Right lobe of liver (tissue), 6 donors: ENCODE results near the gene MAML3. TPM values are rescaled to one million over a fixed set of nuclear protein-coding genes. Genes with fewer than 3 reads are reported as not detected.

ENCODE experiments used
- ATAC-seq, 4 donors: fragments of 200-7000 bp; cut with Tn5 transposase; one replicate each; pipeline ENCODE4 v1.9.1; 2020; ENCODE audit warnings: mild to moderate bottlenecking in 4 of 4, moderate library complexity in 4 of 4
- DNase-seq, 3 donors: peaks; one replicate each; pipeline ENCODE4 v3.0.0-alpha.2; 2020
- H3K27ac ChIP-seq, 3 donors: fragments of 200-600 bp; one replicate each; pipeline ENCODE4 v1.8.0; 2022
- H3K27me3 ChIP-seq, 2 donors: fragments of 200-600 bp; one replicate each; pipeline ENCODE4 v1.8.0; 2022
- H3K36me3 ChIP-seq, 4 donors: fragments of 200-600 bp; sonication (generic) in 1 of 4; one replicate each; pipeline versions ENCODE4 v1.5.1 to v1.8.0; 2017 to 2022; ENCODE audit warnings: control low read depth in 1 of 4
- H3K4me1 ChIP-seq, 4 donors: fragments of 200-600 bp; sonication (generic) in 1 of 4; one replicate each; pipeline versions ENCODE4 v1.5.1 to v1.8.0; 2017 to 2022; ENCODE audit warnings: control low read depth in 1 of 4
- H3K4me3 ChIP-seq, 3 donors: fragments of 200-600 bp; one replicate each; pipeline ENCODE4 v1.8.0; 2022
- H3K9me3 ChIP-seq, 4 donors: fragments of 200-600 bp; sonication (generic) in 1 of 4; one replicate each; pipeline versions ENCODE4 v1.5.1 to v1.8.0; 2017 to 2022; ENCODE audit warnings: control low read depth in 1 of 4
- POLR2A ChIP-seq: fragments of 450-650 bp; IDR thresholded peaks from one replicate; pipeline ENCODE4 v1.6.1; 2017; ENCODE audit warnings: antibody characterized with exemption, mild to moderate bottlenecking
- WGBS: methylation state at CpG from one replicate; pipeline ENCODE4 v1.1.6; 2018; ENCODE audit warnings: low coverage, low lambda C conversion rate; ENCODE audit not compliant: insufficient coverage; ENCODE audit errors: missing lambda C conversion rate; 5-methylcytosine and 5-hydroxymethylcytosine counted together
- intact Hi-C, 2 donors: fragments of 100-400 bp; cut with DNase I; formaldehyde crosslinking; loops; one replicate each; pipeline versions ENCODE4 v1.11.2 to v1.14.1; 2022
- total RNA-seq, 6 experiments: library from RNA; depleted of rRNA in 2 of 6; stranded (reverse); fragments of >200 nt in 2 of 6; fragmentation: NEBNext Ultra II Directional in 3 of 6; extraction: Animal tissue kit (Norgen Biotek cat#: 25700) in 3 of 6; gene quantifications; one replicate each; pipeline versions ENCODE4 v1.1.0 to v1.2.4, GENCODE V29; 2016 to 2023
- TF ChIP-seq, protein P1 (sequence below), 4 donors: fragments of 200-600 bp in 3 of 4; fragments of 450-650 bp in 1 of 4; IDR thresholded peaks; one replicate each; pipeline versions ENCODE4 v1.5.1 to v1.8.0; 2016 to 2022; ENCODE audit warnings: antibody characterized with exemption in 4 of 4, mild to moderate bottlenecking in 2 of 4
- donor health status: DM: no; HTN: yes; CAD: no.
- donor health status: DM: no; HTN: no; CAD: no.
- donor health status: DM: no; HTN: no; CAD: no.
- donor health status: DM: no; HTN: yes; CAD: no.
- donor health status: DM: no; HTN: yes; CAD: no.

MAML3 gene
- total RNA-seq, 6 experiments from 2014 or later = 2.6 to 7.8 (median 5.0) TPM

DNA sequence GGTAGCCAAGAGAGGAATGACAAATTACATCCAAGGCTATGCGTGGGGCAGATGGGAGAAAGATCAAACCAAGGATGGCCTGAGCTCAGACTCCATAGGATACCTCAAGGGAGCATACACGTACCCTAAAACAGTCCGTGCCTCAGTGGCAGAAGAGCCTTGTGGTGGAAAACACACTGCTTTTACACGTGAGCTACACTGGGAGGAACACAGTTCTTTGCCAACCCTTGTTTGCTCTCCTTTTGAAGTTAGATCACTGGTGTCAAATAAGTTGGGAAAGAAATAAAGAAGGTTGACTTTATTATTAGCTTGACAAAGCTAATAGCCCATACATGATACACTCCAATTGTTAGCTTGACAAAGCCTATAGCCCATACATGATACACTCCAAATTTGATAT is 346.5 kb downstream of the MAML3 start:
- ATAC-seq (peak; percentile 54 to 76 (median 59)), DNase-seq (no peak)
- intact Hi-C loops = no loop called here
- Histone ChIP-seq H3K4me1 (peaks cover 0 to 10% (median 0%) of the 10 kb centered on the region in 4 donors), H3K9me3 (no peaks in the 10 kb centered on the region), H3K4me3 (no peak overlapping the region), H3K27ac (no peak overlapping the region), H3K27me3 (no peaks in the 10 kb centered on the region), H3K36me3 (no peaks in the 10 kb centered on the region)
- TF ChIP-seq, protein P1, sequence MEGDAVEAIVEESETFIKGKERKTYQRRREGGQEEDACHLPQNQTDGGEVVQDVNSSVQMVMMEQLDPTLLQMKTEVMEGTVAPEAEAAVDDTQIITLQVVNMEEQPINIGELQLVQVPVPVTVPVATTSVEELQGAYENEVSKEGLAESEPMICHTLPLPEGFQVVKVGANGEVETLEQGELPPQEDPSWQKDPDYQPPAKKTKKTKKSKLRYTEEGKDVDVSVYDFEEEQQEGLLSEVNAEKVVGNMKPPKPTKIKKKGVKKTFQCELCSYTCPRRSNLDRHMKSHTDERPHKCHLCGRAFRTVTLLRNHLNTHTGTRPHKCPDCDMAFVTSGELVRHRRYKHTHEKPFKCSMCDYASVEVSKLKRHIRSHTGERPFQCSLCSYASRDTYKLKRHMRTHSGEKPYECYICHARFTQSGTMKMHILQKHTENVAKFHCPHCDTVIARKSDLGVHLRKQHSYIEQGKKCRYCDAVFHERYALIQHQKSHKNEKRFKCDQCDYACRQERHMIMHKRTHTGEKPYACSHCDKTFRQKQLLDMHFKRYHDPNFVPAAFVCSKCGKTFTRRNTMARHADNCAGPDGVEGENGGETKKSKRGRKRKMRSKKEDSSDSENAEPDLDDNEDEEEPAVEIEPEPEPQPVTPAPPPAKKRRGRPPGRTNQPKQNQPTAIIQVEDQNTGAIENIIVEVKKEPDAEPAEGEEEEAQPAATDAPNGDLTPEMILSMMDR (IDR thresholded peaks at IDR 0.05) = no peak
- no peak for TF ChIP-seq POLR2A
- WGBS = 50% methylated on average over 3 of the region's 4 CpGs

DNA sequence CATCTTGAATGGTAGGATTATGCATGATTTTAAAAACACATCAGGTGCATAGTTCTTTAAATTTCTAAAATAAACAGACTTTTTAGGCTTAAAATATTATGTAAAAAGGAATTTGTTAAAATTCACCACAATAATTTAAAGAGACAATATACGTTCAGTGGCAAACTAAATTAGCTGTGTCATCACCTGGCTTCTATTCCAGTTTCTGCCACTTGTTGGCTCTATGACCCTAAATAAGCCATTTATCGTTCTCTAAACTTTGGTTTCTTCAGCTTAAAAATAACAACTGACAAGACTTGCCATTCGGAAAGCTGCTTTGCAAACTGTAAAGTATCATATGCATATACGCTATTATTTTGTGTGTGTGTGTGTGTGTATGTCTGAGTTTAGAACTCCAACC is 347.1 kb downstream of the MAML3 start:
- Histone ChIP-seq H3K27me3 (no peaks in the 10 kb centered on the region), H3K27ac (no peak overlapping the region), H3K36me3 (no peaks in the 10 kb centered on the region), H3K9me3 (no peaks in the 10 kb centered on the region), H3K4me1 (peaks cover 0 to 10% (median 0%) of the 10 kb centered on the region in 4 donors), H3K4me3 (no peak overlapping the region)
- ATAC-seq (peak; percentile 45 to 68 (median 55)), DNase-seq (no peak)
- no peak for TF ChIP-seq POLR2A
- TF ChIP-seq, protein P1 (IDR thresholded peaks at IDR 0.05) = peak in 3 of 4 donors; percentile 17 to 41 (median 39)
- 37% methylated on average over 4 of the region's 4 CpGs for WGBS
- intact Hi-C loops = no loop called here

DNA sequence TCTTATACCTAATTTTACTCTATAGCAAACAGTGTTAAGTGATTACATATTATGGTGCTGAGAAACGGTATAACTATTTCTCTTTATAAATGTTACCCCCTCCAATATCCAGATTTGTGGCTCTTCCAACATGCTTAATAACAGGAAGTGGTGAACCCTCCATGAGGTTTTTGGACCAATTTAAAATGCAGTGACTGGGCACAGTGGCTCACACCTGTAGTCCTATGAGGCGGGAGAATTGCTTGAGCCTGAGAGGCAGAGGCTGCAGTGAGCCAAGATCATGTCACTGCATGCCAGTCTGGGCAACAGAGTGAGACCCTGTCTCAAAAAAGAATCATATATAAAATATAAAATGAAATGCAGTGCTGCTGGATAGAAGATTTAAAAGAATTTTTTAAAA is 351.1 kb downstream of the MAML3 start:
- no peaks in the 10 kb centered on the region for H3K36me3 ChIP-seq
- intact Hi-C loops = no loop called here
- ATAC-seq (no peak), DNase-seq (no peak)
- H3K9me3 ChIP-seq = no peaks in the 10 kb centered on the region
- TF ChIP-seq POLR2A = no peak
- TF ChIP-seq, protein P1 (IDR thresholded peaks at IDR 0.05) = no peak
- peaks cover 0 to 8% (median 0%) of the 10 kb centered on the region in 4 donors for H3K4me1 ChIP-seq
- no peak overlapping the region for H3K4me3 ChIP-seq
- no peaks in the 10 kb centered on the region for H3K27me3 ChIP-seq
- no peak overlapping the region for H3K27ac ChIP-seq
- WGBS = 84% methylated on average over 2 of the region's 2 CpGs

DNA sequence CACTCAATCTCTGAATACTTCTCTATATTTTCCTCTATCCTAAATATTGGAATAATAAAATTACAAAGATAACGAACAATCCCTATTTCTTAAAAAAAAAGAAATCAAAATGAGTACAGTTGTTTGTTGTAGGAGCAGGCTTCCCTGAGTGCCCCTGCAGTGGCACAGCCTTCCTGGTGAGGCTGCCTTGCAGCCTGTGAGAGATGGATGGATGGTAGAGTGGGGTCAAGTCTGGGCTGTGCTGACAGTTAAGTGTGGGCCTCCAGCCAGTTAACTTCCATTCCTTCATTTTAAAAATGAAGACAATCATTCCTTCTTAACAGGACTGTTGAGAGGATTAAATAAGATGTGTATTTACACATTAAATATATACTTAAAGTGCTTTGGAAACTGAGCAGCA is 351.5 kb downstream of the MAML3 start:
- DNase-seq (no peak), ATAC-seq (no peak)
- no peak overlapping the region for H3K4me3 ChIP-seq
- no peaks in the 10 kb centered on the region for H3K27me3 ChIP-seq
- peaks cover 0 to 4% (median 0%) of the 10 kb centered on the region in 4 donors for H3K4me1 ChIP-seq
- no peaks in the 10 kb centered on the region for H3K36me3 ChIP-seq
- TF ChIP-seq POLR2A = no peak
- TF ChIP-seq, protein P1 (IDR thresholded peaks at IDR 0.05) = no peak
- 83% methylated on average over 1 of the region's 1 CpG for WGBS
- intact Hi-C loops = no loop called here
- no peaks in the 10 kb centered on the region for H3K9me3 ChIP-seq
- H3K27ac ChIP-seq = no peak overlapping the region

DNA sequence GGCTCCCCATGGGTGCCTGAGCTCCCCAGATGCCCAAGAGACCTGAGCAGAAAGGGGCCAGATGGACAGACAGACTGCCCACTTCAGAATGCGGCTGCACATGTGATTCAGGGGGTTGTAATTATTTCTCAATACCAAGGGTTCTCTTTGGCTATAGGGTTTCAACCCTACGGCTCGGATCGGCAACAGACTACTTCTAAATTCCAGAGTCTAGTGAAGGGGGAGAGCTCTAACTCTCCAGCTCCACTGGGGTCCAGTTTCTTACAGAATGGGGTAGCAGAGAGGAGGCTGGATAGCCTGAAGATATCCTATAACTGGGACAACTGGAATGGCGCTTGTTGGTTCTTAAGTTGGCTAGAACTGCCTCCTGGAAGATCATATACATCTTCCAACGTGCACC is 352.1 kb downstream of the MAML3 start:
- 86% methylated on average over 1 of the region's 6 CpGs for WGBS
- intact Hi-C loops = no loop called here
- no peak overlapping the region for H3K27ac ChIP-seq
- no peaks in the 10 kb centered on the region for H3K9me3 ChIP-seq
- no peak for ATAC-seq
- H3K4me1 ChIP-seq = no peaks in the 10 kb centered on the region
- TF ChIP-seq POLR2A = no peak
- TF ChIP-seq, protein P1 (IDR thresholded peaks at IDR 0.05) = no peak
- no peaks in the 10 kb centered on the region for H3K36me3 ChIP-seq
- H3K27me3 ChIP-seq = no peaks in the 10 kb centered on the region
- DNase-seq = no peak
- H3K4me3 ChIP-seq = no peak overlapping the region
